A673 (cell line): ENCODE results near the gene TMEM72. TPM values are rescaled to one million over a fixed set of nuclear protein-coding genes. Genes with fewer than 3 reads are reported as not detected.

Experiments
- BruUV-seq: library from RNA; stranded (reverse); fragments of 400-500 nt; replicated peaks from 2 replicates; lab custom pipeline; 2021; lab: Mats Ljungman, UMichigan
- CTCF ChIA-PET: fragments of 300-600 bp; sonication (Branson Sonifier 250); formaldehyde crosslinking; loops from one replicate; lab custom pipeline; 2022; ENCODE audit warnings: antibody characterized with exemption; lab: Charles Lee
- POLR2A ChIA-PET: fragments of 300-600 bp; sonication (Branson Sonifier 250); formaldehyde crosslinking; loops from one replicate; lab custom pipeline; 2022; ENCODE audit warnings: antibody characterized with exemption; ENCODE audit not compliant: low non-redundant PET; lab: Charles Lee
- DNase-seq: peaks from one replicate; pipeline ENCODE4 v3.0.0-alpha.2; 2015; ENCODE audit warnings: low spot score
- H3K27ac ChIP-seq: fragments of 200-600 bp; sonication (generic); 2 replicates; pipeline ENCODE4 v1.5.1; 2016; ENCODE audit warnings: mixed run types, low read depth, mild to moderate bottlenecking, mixed read lengths, antibody characterized with exemption, low read length; ENCODE audit not compliant: poor library complexity, severe bottlenecking
- H3K27me3 ChIP-seq: fragments of 200-600 bp; sonication (generic); replicated peaks from 2 replicates; pipeline ENCODE4 v1.6.1; 2017; ENCODE audit warnings: mixed run types, low read depth, mild to moderate bottlenecking, mixed read lengths, antibody characterized with exemption, low read length; ENCODE audit not compliant: insufficient read depth, poor library complexity
- H3K36me3 ChIP-seq: fragments of 200-600 bp; sonication (generic); 2 replicates; pipeline ENCODE4 v1.6.1; 2016; ENCODE audit warnings: mixed run types, mild to moderate bottlenecking, mixed read lengths, antibody characterized with exemption, low read length; ENCODE audit not compliant: insufficient read depth, poor library complexity, severe bottlenecking
- H3K4me1 ChIP-seq: fragments of 200-600 bp; sonication (generic); 2 replicates; pipeline ENCODE4 v1.6.1; 2017; ENCODE audit warnings: mixed run types, mild to moderate bottlenecking, mixed read lengths, antibody characterized with exemption, low read length; ENCODE audit not compliant: insufficient read depth, poor library complexity, severe bottlenecking
- H3K4me3 ChIP-seq: fragments of 200-600 bp; sonication (generic); 2 replicates; pipeline ENCODE4 v1.5.1; 2016; ENCODE audit warnings: low read depth, mixed run types, mild to moderate bottlenecking, mixed read lengths, low read length; ENCODE audit not compliant: poor library complexity, severe bottlenecking
- H3K9me3 ChIP-seq: fragments of 200-600 bp; sonication (generic); 2 replicates; pipeline ENCODE4 v1.6.1; 2016; ENCODE audit warnings: mixed run types, low read depth, mild to moderate bottlenecking, mixed read lengths, antibody characterized with exemption, low read length; ENCODE audit not compliant: poor library complexity, severe bottlenecking
- EZH2 ChIP-seq: fragments of 200-600 bp; sonication (generic); IDR thresholded peaks from 2 replicates; pipeline ENCODE4 v1.6.1; 2017; ENCODE audit warnings: borderline replicate concordance, low read depth, mild to moderate bottlenecking, mixed read lengths, antibody characterized with exemption, low read length; ENCODE audit not compliant: poor library complexity, severe bottlenecking
- intact Hi-C: fragments of 100-400 bp; cut with micrococcal nuclease; formaldehyde crosslinking; loops from one replicate; pipeline ENCODE4 v1.10.0; 2022; ENCODE audit not compliant: unreplicated experiment
- total RNA-seq: library from RNA; stranded (reverse); gene quantifications from 2 replicates; pipeline ENCODE4 v1.2.3, GENCODE V29; 2021
- TF ChIP-seq, protein P1 (sequence below): fragments of 300-800, 200-600 bp; sonication (generic); conservative IDR thresholded peaks from 2 replicates; pipeline ENCODE4 v1.5.1; 2017; ENCODE audit warnings: low read depth, mild to moderate bottlenecking, antibody characterized with exemption, low read length, moderate library complexity, mixed read lengths

Gene TMEM72
- total RNA-seq, 1 experiment from 2014 or later: 0.80 TPM

DNA sequence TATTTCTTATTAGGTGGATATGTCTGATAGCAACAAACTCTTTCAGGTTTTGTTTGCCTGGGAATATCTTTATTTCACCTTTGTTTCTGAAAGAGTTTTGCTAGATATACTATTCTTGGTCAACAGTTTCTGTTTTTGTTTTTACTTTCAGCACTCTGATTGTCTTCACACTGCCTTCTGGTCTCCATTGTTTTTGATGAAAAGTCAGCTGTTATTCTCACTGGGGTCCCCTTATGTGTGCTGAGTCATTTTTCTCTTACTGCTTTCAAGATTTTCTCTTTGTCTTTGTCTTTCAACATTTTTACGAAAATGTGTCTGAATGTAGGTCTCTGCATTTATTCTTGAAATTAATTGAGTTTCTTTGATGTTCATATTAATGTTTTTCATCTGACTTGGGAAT lies 33.2 kb downstream of the TMEM72 start:
- no peak overlapping the region for H3K4me3 ChIP-seq
- DNase-seq: no peak
- TF ChIP-seq EZH2: no peak
- TF ChIP-seq, protein P1, sequence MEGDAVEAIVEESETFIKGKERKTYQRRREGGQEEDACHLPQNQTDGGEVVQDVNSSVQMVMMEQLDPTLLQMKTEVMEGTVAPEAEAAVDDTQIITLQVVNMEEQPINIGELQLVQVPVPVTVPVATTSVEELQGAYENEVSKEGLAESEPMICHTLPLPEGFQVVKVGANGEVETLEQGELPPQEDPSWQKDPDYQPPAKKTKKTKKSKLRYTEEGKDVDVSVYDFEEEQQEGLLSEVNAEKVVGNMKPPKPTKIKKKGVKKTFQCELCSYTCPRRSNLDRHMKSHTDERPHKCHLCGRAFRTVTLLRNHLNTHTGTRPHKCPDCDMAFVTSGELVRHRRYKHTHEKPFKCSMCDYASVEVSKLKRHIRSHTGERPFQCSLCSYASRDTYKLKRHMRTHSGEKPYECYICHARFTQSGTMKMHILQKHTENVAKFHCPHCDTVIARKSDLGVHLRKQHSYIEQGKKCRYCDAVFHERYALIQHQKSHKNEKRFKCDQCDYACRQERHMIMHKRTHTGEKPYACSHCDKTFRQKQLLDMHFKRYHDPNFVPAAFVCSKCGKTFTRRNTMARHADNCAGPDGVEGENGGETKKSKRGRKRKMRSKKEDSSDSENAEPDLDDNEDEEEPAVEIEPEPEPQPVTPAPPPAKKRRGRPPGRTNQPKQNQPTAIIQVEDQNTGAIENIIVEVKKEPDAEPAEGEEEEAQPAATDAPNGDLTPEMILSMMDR: no peak
- H3K4me1 ChIP-seq: no peaks in the 10 kb centered on the region
- ChIA-PET POLR2A (no interaction called here), CTCF (no interaction called here)
- intact Hi-C loops: no loop called here
- no peaks in the 10 kb centered on the region for H3K27me3 ChIP-seq
- no TSS peak for BruUV-seq
- peaks cover 8% of the 10 kb centered on the region for H3K9me3 ChIP-seq
- no peaks in the 10 kb centered on the region for H3K36me3 ChIP-seq
- H3K27ac ChIP-seq: no peak overlapping the region

GRCh38 chr10:44946205-44946604 lies 35.1 kb downstream of the TMEM72 start:
- H3K9me3 ChIP-seq: peaks cover 8% of the 10 kb centered on the region
- no peak for DNase-seq
- no peaks in the 10 kb centered on the region for H3K27me3 ChIP-seq
- TF ChIP-seq, protein P1: no peak
- no peak for TF ChIP-seq EZH2
- H3K4me1 ChIP-seq: peaks cover 8% of the 10 kb centered on the region
- CTCF ChIA-PET: no interaction called here
- H3K4me3 ChIP-seq: no peak overlapping the region
- intact Hi-C loops: no loop called here
- POLR2A ChIA-PET: no interaction called here
- BruUV-seq: no TSS peak
- no peak overlapping the region for H3K27ac ChIP-seq
- no peaks in the 10 kb centered on the region for H3K36me3 ChIP-seq

DNA sequence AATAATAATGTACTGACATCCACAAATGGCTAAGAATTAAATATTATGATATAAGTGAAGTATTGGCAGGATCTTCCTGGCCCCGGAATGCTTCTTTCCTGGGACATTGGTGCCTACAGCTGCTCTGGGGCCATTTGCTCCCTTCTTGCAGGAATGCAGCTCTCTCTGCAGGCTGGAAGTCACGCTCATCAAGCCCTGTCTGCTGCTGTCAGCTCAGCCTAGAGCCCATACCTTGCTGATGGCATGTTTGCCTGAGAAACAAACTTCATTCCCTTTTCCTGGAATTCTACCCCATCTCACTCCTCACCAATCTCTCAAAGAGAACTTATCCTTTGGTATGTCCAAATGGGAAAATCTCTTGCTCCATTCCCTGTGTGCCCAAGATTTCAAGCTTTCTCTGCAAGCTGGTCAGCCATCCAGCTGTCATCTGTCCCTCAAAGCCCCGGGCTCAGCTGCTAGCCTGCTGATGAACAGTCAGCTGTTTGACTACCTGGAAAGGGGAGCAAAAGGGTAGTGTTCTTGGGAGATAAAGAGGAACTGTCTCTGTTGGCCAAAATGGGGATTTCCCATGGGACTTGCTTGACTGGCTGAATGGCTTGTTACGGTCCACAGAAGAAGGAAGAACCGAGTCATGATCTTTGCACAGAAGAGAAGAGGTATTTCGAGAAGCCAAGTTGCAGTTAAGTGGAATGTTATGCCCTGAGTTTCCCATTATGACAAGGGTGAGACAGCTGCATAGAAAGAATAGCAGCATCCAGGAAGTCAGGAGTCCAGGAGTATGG lies 36.4 kb downstream of the TMEM72 start:
- BruUV-seq: no TSS peak

More for the DNA sequence above, 36.4 kb downstream of the TMEM72 start:
- no peaks in the 10 kb centered on the region for H3K27me3 ChIP-seq
- CTCF ChIA-PET: interaction anchor here (1.6 kb wide), 1 partner anchor 15 kb away, joined by 3 read pairs; no protein-coding TSS in a partner anchor
- intact Hi-C loops: no loop called here
- H3K9me3 ChIP-seq: peaks cover 8% of the 10 kb centered on the region
- H3K4me1 ChIP-seq: peaks cover 8% of the 10 kb centered on the region
- no peak for DNase-seq
- TF ChIP-seq, protein P1: no peak
- no peak for TF ChIP-seq EZH2
- H3K4me3 ChIP-seq: no peak overlapping the region
- POLR2A ChIA-PET: no interaction called here
- H3K27ac ChIP-seq: no peak overlapping the region
- H3K36me3 ChIP-seq: no peaks in the 10 kb centered on the region
